CD14-positive monocyte (primary cell): ENCODE results near the gene RNF113B. TPM values are rescaled to one million over a fixed set of nuclear protein-coding genes. Genes with fewer than 3 reads are reported as not detected.

Experiments used
- DNase-seq, 3 donors: peaks; one replicate each; pipeline ENCODE4 v3.0.0-alpha.2; 2011 to 2022
- H2AFZ ChIP-seq: 2 replicates; pipeline ENCODE4 v1.6.0; 2012; ENCODE audit warnings: mild to moderate bottlenecking, low read depth, low read length, inconsistent platforms; ENCODE audit not compliant: insufficient read depth, poor library complexity, severe bottlenecking
- H3K27ac ChIP-seq, 2 donors: 1 replicate in 1 of 2; 2 replicates in 1 of 2; pipeline ENCODE4 v1.5.1; 2012 to 2013; ENCODE audit warnings: low read length in 2 of 2, control low read depth in 1 of 2, inconsistent platforms in 1 of 2, low read depth in 1 of 2, mild to moderate bottlenecking in 1 of 2
- H3K27me3 ChIP-seq, 2 donors: one replicate each; pipeline versions ENCODE4 v1.6.0 to v1.6.1; 2011 to 2013; ENCODE audit warnings: low read length in 2 of 2; ENCODE audit not compliant: control insufficient read depth in 2 of 2, insufficient read depth in 2 of 2
- H3K36me3 ChIP-seq, 2 donors: replicated peaks in 1 of 2; 1 replicate in 1 of 2; 2 replicates in 1 of 2; pipeline versions ENCODE4 v1.5.1 to v1.6.1; 2012 to 2013; ENCODE audit warnings: low read length in 2 of 2, control low read depth in 1 of 2, inconsistent platforms in 1 of 2, mild to moderate bottlenecking in 1 of 2; ENCODE audit not compliant: insufficient read depth in 2 of 2, control insufficient read depth in 1 of 2
- H3K4me1 ChIP-seq, 2 donors: 1 replicate in 1 of 2; 2 replicates in 1 of 2; pipeline versions ENCODE4 v1.5.1 to v1.6.1; 2012 to 2013; ENCODE audit warnings: low read length in 2 of 2, control low read depth in 1 of 2, inconsistent platforms in 1 of 2, mild to moderate bottlenecking in 1 of 2, moderate library complexity in 1 of 2; ENCODE audit not compliant: insufficient read depth in 2 of 2, control insufficient read depth in 1 of 2
- H3K4me2 ChIP-seq: replicated peaks from 2 replicates; pipeline ENCODE3; 2012; ENCODE audit warnings: low read length, moderate library complexity, mild to moderate bottlenecking; ENCODE audit not compliant: poor library complexity, severe bottlenecking; ENCODE audit errors: extremely low read depth
- H3K4me3 ChIP-seq, 3 experiments: fragments of 200-600 bp in 1 of 3; sonication (generic) in 1 of 3; replicated peaks in 1 of 3; 1 replicate in 2 of 3; 2 replicates in 1 of 3; pipeline ENCODE4 v1.5.1; 2011 to 2013; ENCODE audit warnings: low read length in 3 of 3, mild to moderate bottlenecking in 3 of 3, control low read depth in 2 of 3, low read depth in 2 of 3, inconsistent platforms in 1 of 3, moderate library complexity in 1 of 3
- H3K79me2 ChIP-seq: 2 replicates; pipeline ENCODE4 v1.6.0; 2012; ENCODE audit warnings: mild to moderate bottlenecking, control low read depth, inconsistent platforms, low read length, moderate library complexity; ENCODE audit not compliant: insufficient read depth
- H3K9ac ChIP-seq: 2 replicates; pipeline ENCODE4 v1.6.0; 2017; ENCODE audit warnings: low read length, mild to moderate bottlenecking; ENCODE audit not compliant: insufficient read depth, poor library complexity, severe bottlenecking
- H3K9me3 ChIP-seq, 2 donors: replicated peaks in 1 of 2; 1 replicate in 1 of 2; 2 replicates in 1 of 2; pipeline versions ENCODE4 v1.5.1 to v1.6.1; 2012 to 2013; ENCODE audit warnings: low read length in 2 of 2, control low read depth in 1 of 2; ENCODE audit not compliant: control insufficient read depth in 1 of 2, insufficient read depth in 1 of 2
- H4K20me1 ChIP-seq: 2 replicates; pipeline ENCODE4 v1.6.0; 2012; ENCODE audit warnings: mild to moderate bottlenecking, low read length, control low read depth, moderate library complexity; ENCODE audit not compliant: insufficient read depth
- H3K27ac Mint-ChIP-seq, 7 donors: one replicate each; pipeline ENCODE4 v1.8.0; 2020; ENCODE audit warnings: mild to moderate bottlenecking in 7 of 7, mixed read lengths in 7 of 7, moderate library complexity in 6 of 7, inconsistent platforms in 2 of 7
- H3K27me3 Mint-ChIP-seq, 3 donors: one replicate each; pipeline ENCODE4 v1.8.0; 2021 to 2022; ENCODE audit warnings: low read depth in 3 of 3, mild to moderate bottlenecking in 3 of 3, mixed read lengths in 3 of 3, moderate library complexity in 3 of 3, inconsistent platforms in 1 of 3
- H3K36me3 Mint-ChIP-seq, 2 donors: one replicate each; pipeline ENCODE4 v1.8.0; 2020; ENCODE audit warnings: mixed read lengths in 2 of 2, inconsistent platforms in 1 of 2, mild to moderate bottlenecking in 1 of 2
- H3K4me1 Mint-ChIP-seq: one replicate; pipeline ENCODE4 v1.8.0; 2020; ENCODE audit warnings: mild to moderate bottlenecking, mixed read lengths
- H3K4me3 Mint-ChIP-seq, 2 donors: one replicate each; pipeline ENCODE4 v1.8.0; 2020; ENCODE audit warnings: mild to moderate bottlenecking in 2 of 2, mixed read lengths in 2 of 2, moderate library complexity in 1 of 2
- H3K9me3 Mint-ChIP-seq, 7 donors: one replicate each; pipeline ENCODE4 v1.8.0; 2020 to 2022; ENCODE audit warnings: mixed read lengths in 7 of 7, mild to moderate bottlenecking in 6 of 7, moderate library complexity in 6 of 7, inconsistent platforms in 2 of 7
- WGBS: methylation state at CpG from one replicate; pipeline ENCODE4 v1.1.5; 2013; ENCODE audit warnings: missing lambda C conversion rate; ENCODE audit not compliant: insufficient coverage; 5-methylcytosine and 5-hydroxymethylcytosine counted together
- intact Hi-C, 2 donors: fragments of 100-400 bp; cut with micrococcal nuclease; formaldehyde crosslinking; loops; one replicate each; pipeline versions ENCODE4 v1.15.0 to v1.15.1; 2023
- polyA plus RNA-seq, 3 donors: library from polyadenylated mRNA; depleted of rRNA in 1 of 3; unstranded in 2 of 3; stranded (reverse) in 1 of 3; fragments of 300-500 nt in 2 of 3; fragments of >200 nt in 1 of 3; fragmentation: Illumina TruSeq in 2 of 3; gene quantifications; 1 replicate in 2 of 3; 2 replicates in 1 of 3; pipeline ENCODE4 v1.2.3, GENCODE V29; 2012 to 2021
- TF ChIP-seq, protein P1 (sequence below): fragments of 200-600 bp; IDR thresholded peaks from one replicate; pipeline ENCODE4 v1.8.0; 2022; ENCODE audit warnings: antibody characterized with exemption, mild to moderate bottlenecking

RNF113B gene
- polyA plus RNA-seq, 3 donors, result not detected

- Mint-ChIP-seq H3K36me3 (no peaks in the 10 kb centered on the region), H3K27ac (no peak overlapping the region), H3K9me3 (peaks cover 0 to 3% (median 0%) of the 10 kb centered on the region in 7 donors), H3K4me1 (no peaks in the 10 kb centered on the region), H3K27me3 (peaks cover 8 to 15% (median 9%) of the 10 kb centered on the region in 3 donors), H3K4me3 (no peak overlapping the region)
- Histone ChIP-seq H3K9ac (no peak overlapping the region), H3K36me3 (no peaks in the 10 kb centered on the region), H3K27ac (no peak overlapping the region), H3K27me3 (no peaks in the 10 kb centered on the region), H3K9me3 (no peaks in the 10 kb centered on the region), H3K4me1 (no peaks in the 10 kb centered on the region), H2AFZ (no peak overlapping the region), H3K79me2 (no peaks in the 10 kb centered on the region), H4K20me1 (no peaks in the 10 kb centered on the region), H3K4me3 (no peak overlapping the region), H3K4me2 (no peak overlapping the region)
- WGBS, result 83% methylated on average over 2 of the region's 5 CpGs
- intact Hi-C loops, result no loop called here
- TF ChIP-seq, protein P1, sequence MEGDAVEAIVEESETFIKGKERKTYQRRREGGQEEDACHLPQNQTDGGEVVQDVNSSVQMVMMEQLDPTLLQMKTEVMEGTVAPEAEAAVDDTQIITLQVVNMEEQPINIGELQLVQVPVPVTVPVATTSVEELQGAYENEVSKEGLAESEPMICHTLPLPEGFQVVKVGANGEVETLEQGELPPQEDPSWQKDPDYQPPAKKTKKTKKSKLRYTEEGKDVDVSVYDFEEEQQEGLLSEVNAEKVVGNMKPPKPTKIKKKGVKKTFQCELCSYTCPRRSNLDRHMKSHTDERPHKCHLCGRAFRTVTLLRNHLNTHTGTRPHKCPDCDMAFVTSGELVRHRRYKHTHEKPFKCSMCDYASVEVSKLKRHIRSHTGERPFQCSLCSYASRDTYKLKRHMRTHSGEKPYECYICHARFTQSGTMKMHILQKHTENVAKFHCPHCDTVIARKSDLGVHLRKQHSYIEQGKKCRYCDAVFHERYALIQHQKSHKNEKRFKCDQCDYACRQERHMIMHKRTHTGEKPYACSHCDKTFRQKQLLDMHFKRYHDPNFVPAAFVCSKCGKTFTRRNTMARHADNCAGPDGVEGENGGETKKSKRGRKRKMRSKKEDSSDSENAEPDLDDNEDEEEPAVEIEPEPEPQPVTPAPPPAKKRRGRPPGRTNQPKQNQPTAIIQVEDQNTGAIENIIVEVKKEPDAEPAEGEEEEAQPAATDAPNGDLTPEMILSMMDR, result no peak
- no peak for DNase-seq
Observed at GRCh38 chr13:98155475-98156109, 21.5 kb downstream of the RNF113B start.

- 100% methylated on average over 2 of the region's 8 CpGs for WGBS
- intact Hi-C loops, result no loop called here
- no peak overlapping the region for H3K4me3 Mint-ChIP-seq
Observed at GRCh38 chr13:98150832-98151479, 26.1 kb downstream of the RNF113B start.

More at GRCh38 chr13:98150832-98151479, 26.1 kb downstream of the RNF113B start:
- no peaks in the 10 kb centered on the region for H3K79me2 ChIP-seq
- Mint-ChIP-seq H3K9me3 (peaks cover 0 to 7% (median 0%) of the 10 kb centered on the region in 7 donors), H3K36me3 (no peaks in the 10 kb centered on the region), H3K4me1 (no peaks in the 10 kb centered on the region), H3K27me3 (peaks cover 13 to 35% (median 35%) of the 10 kb centered on the region in 3 donors), H3K27ac (no peak overlapping the region)
- H3K4me1 ChIP-seq, result no peaks in the 10 kb centered on the region
- no peak overlapping the region for H3K9ac ChIP-seq
- H3K36me3 ChIP-seq, result no peaks in the 10 kb centered on the region
- TF ChIP-seq, protein P1, result no peak
- no peak overlapping the region for H3K4me2 ChIP-seq
- H3K27ac ChIP-seq, result no peak overlapping the region
- H4K20me1 ChIP-seq, result no peaks in the 10 kb centered on the region
- no peak for DNase-seq
- H3K27me3 ChIP-seq, result peaks cover 5 to 18% of the 10 kb centered on the region in 2 donors
- H3K4me3 ChIP-seq, result no peak overlapping the region
- H2AFZ ChIP-seq, result no peak overlapping the region
- H3K9me3 ChIP-seq, result no peaks in the 10 kb centered on the region
